M059J (cell line): ENCODE measurements around the gene PARD3B. TPM values are rescaled to one million over a fixed set of nuclear protein-coding genes. Genes with fewer than 3 reads are reported as not detected.

Experiments
- DNase-seq: peaks from one replicate; pipeline ENCODE4 v3.0.0-alpha.2; 2012; ENCODE audit warnings: low read depth
- total RNA-seq: library from RNA; depleted of rRNA; stranded (reverse); fragments of >200 nt; shearing (Covaris generic); gene quantifications from 2 replicates; pipeline ENCODE4 v1.2.3, GENCODE V29; 2014

PARD3B gene
- total RNA-seq, 1 experiment from 2014 or later = 1.6 TPM

DNA sequence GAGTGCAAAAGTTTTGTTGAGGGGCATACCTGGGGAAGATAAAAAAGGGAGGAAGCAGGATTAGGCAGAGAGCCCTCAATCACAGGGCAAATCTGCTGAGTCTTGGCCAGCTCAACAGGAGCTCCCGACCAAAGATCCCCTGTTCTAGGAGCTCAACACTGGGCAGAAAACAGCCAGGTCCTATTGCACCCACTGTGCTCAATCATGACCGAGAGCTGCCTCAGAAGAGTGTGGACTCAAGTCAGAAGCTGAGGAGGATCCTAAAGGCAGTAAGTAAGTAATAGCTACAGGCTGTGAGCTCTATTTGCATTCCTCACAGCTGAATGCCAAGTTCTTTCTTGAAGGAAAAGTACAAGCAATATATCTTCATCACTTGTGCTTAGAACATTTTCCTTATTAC is 802.6 kb downstream of the PARD3B start:
- no peak for DNase-seq

DNA sequence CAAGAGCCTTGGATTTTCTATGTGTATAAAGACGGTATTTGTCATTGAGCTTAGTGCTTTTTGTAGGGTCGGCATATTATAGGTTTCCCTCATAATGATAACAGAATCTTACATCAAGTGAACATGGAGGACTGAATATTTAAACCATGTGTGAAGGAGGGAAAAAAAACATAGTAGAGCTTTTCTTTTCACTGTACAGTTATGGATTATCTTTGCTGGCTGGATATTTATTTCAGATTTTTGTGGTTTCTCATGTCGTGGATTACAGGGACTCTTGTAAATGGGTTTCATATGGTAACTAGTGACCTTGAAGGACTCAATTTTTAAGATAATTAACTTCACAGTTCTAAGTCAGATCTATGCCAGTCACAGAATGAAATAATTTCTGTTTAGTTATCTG is 806.8 kb downstream of the PARD3B start:
- no peak for DNase-seq

DNA sequence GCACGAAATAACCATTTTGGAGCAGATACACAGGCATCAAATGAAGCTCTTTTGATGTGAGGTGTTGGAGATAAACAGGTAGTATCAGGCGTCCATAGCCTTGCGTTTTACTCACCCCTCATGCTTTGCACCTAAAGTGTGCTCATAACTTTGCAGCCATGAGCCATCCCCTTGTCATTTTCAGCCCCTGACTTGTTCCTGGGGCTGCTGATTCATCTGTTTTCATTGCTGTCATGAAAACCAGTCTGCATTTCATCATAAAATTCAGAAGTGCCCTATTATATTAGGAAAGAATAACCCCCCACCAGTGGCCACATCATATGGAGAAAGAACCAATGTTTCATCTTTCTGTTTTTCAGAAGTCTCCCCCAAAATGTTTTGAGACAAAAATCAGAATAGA is 807.3 kb downstream of the PARD3B start:
- DNase-seq = peak; percentile 16

DNA sequence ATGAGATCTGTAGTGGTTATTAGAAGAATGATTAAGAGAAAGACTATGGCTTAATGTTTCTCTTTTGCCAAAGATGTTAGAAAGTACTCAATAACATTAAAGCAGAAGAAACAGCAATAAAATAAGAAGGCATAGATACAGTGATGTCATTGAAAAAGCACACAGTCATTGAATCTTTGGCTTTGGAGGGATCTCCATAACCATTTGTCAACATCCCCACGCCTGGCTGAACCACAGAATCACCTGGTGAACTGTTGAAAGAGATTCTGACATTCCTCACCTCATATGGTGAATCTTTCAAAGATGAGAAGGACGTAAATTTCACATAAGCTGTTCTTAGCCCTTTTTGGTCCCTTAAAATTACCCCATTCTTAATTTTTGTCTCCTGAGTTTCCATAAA is 812.5 kb downstream of the PARD3B start:
- DNase-seq = no peak

DNA sequence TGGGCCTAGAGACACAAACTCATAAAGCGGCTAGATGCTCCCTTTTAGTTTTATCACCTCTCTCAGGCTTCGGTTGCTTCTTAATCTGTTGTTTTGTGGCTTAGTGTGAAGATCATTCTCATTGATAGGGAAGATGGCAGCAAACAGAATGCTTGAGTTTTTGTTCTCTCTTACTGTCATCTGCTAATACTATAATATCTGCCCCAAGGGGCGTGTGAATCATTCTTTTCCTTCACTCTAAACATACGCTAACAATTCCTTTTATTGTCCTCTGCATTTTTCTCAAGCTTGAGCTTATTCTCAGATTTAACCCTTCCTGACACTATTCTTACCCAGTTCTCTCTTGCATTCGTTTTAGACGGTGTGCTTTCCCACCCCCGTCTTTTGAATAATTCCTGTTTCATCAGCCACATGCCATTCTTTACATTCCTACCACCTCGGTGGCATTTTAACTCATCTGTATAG is 813.1 kb downstream of the PARD3B start:
- peak; percentile 7 for DNase-seq

DNA sequence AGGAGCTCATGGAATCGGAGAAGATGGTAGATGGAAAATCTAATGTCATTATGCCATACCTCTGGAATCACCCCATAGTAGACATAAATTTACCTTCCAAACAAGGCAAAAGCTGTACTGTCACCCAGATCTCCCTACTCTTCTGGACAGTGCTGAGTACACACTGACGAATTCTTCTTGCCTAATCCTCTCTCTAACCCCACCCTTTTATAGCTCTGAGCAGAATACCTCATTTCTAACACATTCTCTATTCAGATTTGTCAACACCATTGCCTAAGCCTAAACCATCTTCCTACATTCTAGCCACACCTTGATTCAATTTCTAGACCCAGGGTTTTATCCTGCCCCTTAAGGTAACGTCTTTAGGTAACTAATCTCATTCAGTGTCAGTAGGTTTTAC is 816.0 kb downstream of the PARD3B start:
- DNase-seq = no peak

DNA sequence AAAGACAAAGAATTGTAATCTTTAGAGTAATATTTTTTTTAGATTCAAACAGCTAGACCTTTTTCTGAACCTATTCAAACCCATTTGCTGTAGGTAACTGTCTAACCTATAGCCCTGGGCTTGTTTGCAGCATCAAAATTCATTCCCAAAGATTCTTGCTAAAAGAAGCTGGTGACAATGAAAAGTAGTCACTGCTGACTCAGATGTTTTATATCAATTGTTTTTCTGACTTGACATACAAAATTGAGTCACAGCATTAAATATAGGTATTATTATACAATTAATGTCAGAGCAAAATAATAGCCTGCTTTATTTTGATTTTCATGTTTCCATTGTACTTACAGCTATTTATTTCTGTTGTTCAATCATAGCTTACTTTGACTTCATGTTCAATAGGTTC is 816.7 kb downstream of the PARD3B start:
- no peak for DNase-seq

DNA sequence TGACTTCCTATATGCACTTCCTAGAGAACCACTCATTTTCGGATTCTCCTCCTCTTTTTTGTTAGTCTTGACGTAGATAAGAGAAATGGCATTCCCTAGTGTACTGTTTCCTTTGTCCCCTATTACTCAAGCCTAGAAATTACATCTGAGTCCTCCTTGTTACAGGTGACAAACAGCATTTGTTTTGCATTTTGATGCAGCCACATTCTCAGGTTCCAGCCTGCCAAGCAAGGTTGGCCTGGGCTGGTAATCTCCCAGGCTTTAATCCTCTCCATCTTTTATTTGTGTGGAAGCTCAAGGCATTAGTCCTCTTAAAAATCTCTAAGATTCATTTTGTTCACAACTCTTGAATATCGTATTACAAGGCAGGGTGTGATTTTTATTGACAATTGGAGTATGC is 819.0 kb downstream of the PARD3B start:
- no peak for DNase-seq

DNA sequence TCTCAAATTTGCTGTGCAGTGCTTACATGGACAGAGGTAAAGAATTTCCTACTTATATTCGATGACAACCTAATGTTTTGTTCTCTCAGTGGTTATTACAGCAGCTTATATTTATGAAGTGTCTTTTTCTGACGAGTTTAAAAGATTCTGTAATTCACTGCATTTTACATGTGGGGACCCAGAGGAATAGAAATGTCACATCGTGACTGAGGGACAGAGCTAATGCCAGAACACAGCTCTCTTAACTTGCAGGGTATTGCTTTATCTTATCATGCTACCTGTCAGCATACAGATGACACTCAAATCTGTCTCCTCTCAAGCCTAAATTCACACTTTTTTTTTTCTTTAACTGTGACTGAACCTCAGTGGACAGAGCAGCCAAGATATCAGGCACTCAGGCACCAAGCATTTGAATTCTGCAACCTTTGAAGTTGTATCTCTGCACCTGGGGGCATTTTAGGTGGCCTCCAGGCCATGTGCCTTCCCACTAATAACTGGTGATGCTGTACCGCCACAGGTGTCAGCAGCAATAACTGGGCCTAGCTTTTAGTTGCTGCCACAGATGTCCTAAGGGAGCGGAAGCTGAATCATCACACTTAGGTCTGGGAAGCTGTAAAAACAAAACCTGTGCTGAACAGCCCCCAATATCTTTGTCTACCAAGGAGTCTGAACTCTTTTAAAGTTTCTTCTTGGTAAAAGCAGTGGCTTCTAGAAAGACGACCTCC is 821.2 kb downstream of the PARD3B start:
- DNase-seq = peak; percentile 18

DNA sequence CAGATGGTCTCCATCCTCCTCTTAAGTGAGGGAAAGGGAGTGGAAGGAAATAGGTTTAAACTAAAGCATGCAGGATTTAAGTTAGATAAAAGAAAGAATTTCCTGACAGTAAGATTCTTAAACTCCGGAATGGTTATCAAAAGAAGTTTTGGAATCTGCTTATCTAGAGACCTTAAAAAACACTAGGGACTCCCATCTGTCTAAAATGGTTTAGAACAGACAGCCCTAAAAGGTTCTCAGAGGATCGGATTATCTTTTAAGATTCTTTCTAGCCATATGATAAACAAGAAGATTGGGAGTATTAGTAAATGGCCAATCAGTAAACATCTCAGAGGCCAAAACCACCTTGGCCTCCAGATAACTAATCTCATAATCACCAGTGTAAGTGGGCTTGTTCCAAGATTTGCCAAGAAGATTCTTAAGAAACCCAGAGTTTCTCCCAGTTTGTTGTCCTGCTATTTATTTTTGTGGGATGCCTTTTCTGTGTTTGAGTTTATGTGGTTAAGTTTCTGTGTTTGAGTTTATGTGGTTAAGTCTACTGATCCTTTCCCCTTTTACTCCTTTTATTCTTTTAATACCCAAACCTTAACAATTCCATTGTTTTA is 822.2 kb downstream of the PARD3B start:
- peak; percentile 34 for DNase-seq

DNA sequence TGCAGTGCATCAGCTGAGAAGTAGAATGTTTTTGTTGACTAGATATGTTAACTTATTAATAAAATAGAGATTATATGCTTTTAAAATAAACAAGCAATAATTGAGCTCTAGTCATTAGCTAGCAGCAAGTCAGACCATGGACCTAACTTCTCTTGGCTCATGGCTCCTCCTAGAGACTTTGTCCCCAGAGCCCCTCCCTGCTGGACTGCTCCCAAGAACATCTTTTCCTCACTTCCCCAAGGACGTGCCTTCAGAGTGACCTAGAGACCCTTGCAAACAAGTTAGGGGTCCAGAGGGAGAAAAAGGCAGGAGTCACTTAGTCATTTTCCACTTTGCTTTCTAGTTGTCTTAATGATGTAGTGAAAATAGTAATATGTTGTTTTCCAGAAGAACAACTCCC is 824.5 kb downstream of the PARD3B start:
- DNase-seq = no peak

DNA sequence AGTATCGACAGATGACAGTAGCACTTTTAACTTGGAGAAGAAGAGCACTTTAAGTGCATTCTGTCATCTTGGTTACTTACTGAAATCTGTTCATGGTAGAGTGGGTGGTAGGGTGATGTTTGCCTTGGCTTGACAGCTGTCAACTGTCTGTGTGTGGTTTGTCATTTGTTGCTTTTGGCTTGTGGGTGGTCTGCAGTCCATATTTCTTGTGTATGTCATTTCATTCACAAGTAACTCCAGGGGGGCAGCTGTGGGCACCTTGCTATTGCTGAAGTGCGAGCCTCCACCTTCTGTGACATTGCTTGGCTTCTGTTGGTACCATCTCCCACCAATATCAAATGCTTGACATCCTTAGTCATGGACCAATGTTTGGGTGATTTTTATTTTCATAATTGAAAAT is 825.5 kb downstream of the PARD3B start:
- no peak for DNase-seq

DNA sequence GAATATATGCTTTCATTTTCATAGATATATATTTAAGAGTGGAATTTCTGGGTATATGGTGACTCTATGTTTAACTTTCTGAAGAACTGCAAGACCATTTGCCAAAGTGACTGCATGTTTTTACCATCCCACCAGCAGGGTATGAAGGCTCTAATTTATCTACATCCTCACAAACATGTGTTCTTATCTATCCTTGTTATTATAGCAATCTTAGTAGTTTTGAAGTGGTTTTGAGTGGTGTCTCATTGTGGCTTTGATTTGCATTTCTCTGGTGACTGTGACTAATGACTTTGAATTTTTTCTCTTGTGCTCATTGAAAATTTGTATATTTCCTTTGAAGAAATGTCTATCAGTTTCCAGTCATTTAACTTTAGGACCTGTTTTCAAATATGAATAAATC is 826.9 kb downstream of the PARD3B start:
- DNase-seq = peak; percentile 60

DNA sequence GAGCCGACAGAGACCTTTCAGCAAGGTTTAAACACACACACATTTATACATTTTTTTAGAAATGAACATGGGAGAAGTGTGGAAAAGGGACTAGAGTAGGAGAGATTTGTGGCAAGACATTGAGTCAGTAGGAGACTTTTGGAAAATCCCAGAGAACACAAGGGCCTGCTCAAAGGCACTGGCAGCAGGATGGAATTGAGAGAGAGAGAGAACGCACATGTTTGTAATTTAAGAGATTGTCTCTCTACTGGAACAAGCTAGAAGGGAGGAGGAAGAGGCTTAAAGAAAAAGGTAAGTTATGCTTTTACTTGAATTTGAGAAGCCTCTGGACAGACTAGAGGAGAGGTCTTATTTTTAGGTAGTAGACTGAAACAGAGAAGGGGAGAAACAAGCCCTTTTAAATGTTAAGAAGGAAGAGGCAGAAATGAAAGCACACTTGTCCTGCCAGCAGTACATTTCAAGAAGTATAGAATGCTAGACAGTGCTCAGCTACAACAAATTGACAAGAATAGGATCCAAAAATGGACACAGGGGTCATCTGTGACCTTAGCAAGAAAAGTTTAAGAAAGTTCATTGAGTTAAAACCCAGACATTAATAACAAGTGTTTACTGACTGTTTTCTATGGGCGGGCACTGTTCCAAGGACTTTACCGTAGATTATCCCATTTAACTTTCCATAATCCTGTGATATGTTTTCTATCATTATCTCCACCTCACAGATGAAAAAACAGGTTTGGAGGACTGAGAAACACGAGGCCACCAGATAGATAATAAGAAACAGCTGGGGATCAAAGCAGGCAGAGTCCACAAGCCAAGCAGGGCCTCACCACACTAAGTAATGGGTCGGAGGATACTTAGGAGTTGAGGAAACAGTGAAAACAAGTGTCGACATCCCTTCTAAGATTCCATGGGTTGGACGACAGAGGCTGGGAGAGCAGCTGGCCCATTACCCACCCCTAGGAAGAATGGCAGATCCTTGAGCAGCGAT is 830.5 kb downstream of the PARD3B start:
- no peak for DNase-seq

DNA sequence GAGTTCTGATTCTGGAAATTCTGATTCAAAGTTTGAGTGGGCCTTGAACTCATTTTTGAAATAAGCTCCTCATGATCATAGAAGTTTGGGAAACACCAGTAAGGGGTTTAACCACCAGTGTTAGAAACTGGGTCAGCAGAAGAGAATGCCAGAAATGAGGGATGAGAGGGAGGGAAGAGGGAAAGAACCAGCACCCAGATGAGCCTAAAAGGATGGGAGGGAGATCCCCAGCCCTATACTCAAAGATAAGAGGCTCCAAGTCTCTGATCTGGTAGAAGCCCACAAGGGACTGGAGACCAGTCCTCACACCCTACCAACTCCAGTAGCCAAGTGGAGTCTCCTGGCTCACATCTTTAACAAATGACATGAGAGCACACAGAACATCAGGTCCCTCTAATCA is 832.0 kb downstream of the PARD3B start:
- no peak for DNase-seq

DNA sequence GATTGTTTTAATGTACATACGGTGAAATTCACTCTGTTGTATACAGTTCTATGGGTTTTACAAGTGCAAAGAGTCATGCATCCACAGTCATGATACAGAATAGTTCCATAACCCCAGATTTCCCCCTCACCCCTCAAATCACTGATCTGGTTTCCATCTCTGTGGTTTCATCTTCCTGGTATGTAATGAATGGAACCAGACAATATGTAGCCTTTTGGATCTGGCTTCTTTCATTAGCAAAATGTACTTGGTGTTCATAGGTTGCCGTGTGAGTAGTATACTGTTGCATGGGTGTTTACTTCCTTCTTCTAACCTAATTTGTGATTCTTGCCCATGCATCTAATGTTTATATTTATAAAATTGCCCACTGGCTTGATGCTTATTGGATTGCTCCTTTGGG is 838.3 kb downstream of the PARD3B start:
- DNase-seq = no peak

DNA sequence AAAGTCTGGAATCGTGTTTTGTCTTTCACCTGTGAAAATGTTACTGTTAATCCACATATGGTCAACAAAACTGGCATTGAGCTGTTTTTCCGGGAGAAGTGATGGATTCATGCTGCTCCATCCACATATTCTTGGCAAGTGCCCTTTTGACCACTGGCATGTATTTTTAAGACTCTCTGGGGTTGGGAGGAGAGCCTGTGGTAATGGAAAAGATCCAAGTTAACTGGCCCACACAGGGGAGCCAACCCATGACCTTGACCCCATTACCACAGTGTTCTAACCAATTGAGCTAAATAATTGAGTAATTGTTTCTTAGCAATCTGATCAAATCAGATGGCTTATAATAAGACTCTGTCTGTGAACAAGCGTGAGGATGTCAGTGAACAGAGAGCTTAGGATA is 840.8 kb downstream of the PARD3B start:
- DNase-seq = peak; percentile 78

DNA sequence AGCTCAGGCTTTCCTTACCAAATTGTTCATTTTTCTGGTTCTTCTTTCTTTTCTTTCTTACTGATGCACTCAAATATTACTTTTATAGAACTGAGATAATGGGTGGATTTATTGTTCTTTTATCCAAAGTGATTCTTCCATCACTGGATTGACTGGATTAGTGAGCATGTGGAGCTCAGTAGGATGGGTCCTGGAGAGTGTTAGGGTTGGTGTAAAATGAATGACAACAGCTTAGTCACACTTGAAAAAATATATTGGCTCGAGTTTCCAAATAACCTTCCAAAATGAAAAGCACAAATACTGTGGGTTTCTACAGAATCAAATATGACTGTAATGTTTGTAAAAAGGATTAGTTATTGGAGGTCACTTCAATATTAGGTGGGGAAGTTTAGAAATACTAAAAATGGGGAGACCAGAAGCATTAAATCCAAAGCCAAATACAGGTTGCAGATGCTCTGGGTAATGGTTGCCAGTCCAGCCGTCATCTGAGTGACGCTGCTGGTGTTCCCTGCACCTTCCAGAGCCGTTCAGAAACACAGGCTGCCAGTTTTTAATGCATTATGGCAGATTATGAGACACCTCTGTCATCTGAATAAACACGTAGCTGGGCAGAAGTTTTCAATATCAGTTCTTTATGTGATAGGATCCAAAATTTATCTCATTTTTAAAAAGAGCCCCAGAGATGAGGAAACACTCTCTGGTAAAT is 842.2 kb downstream of the PARD3B start:
- DNase-seq = no peak

DNA sequence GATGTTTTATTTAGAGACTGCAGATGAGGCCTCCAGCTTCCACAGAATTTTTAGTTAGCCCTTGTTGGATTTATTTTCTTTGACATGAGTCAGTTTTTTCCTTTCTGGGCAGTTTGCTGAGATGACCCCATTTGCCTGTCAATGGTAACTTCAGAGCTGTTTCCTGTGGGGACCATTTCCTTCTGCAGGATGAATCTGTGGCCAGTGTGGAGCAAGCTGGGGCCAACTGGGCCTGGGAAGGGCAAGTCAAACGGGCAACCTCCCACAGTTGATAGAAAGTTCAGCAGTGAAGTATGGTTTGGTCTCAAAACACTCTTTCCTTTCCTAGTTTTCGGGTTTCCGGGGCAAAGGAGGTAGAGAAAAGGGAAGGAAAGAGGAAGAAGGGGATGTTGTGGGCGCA is 845.6 kb downstream of the PARD3B start:
- DNase-seq = no peak

DNA sequence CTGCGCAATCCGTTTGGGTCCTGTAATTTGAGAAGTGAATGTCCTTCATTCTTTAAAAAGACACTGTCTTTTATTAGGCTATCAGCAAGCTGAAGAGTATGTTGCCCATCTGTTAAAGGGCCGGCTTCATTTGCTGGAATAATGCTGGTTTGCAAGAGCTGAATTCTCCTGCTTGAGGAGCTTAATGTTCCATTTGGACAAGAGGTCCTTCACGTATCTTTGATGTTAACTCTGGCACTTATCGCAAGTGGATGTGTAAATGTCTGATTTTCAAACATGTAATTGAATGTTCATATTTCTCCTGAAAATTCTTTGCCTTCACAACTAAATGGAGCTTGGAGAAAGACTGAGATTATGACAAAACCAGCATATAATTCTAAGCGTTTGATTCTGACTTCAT is 856.2 kb downstream of the PARD3B start:
- no peak for DNase-seq

DNA sequence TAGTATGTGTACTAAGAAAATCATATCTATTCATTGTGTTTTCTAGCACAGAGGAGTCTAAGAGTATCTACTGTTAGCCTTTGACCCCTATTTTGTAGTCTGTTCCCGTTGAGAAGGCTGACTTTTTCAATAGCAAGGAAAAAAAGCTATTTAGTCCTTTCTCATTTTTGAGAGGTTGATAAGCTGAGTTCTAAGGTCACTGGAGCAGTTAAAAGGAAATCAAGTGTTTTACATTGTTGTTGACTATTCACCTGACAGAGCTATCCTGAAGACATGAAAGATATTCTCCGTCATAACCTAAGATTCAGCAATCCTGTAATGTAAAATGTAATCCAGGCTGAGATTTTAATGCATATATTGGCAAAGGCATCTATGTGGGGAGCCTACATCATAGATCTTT is 856.7 kb downstream of the PARD3B start:
- no peak for DNase-seq
